ENCODE results near the gene CRY2. TPM values are rescaled to one million over a fixed set of nuclear protein-coding genes. Genes with fewer than 3 reads are reported as not detected.
A peak's percentile ranks its signal among the peaks of the same experiment; 100 is the strongest.

The CRY2 gene
- total and polyA plus RNA-seq, 2 of the 8 experiments (the other 6 are each of a cell fraction or from before 2014, with no cell fraction given): 8.0 to 9.4 TPM

DNA sequence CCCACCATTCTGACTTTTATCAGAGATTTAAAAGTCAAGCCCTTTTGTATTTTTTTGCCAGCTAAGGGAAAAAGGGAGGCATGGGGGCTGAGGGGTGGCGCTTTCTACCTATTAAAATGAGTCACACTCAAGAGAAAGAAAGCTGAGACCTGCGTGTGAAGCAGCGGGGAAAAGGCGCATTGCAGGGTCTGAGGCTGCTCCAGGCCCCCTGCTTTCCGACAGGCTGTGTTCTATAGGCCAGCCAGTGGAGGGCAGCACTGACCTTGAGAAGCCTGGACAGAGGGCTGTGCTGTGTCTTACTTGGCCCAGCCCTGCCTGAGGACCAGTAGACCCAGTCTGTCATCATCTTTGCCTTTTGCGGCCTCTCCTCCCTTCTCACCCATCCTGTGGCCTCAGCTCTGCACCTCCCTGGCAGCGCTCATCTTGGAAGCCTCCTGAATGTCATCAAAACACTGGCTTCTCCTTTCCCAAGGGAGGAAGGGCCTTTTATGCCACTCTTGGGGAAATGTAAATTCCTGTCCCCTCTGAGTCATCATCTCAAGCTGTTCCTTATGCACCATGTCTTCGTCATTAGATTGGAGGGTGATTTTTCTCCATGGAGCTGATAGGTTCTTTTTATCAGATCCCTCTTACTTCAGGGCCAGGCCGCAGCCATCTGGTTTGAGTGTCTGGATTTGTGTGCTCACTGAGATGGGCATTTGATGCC lies 25.5 kb downstream of the CRY2 start (continued):
- peak; percentile 37 for TF ChIP-seq CREB1 (IDR thresholded peaks at IDR 0.05)

Measured in H1 (cell line).